NB4 (cell line): Measurements from ENCODE around the gene LITAFD.

Source experiments
- DNase-seq: peaks from one replicate; pipeline ENCODE4 v3.0.0; 2010; ENCODE audit warnings: low read depth
- H3K4me3 ChIP-seq: one replicate; pipeline ENCODE4 v1.5.1; 2011; ENCODE audit warnings: mild to moderate bottlenecking, low read depth, low read length, moderate library complexity
- CTCF ChIP-seq: IDR thresholded peaks from one replicate; pipeline ENCODE4 v1.5.1; 2012; ENCODE audit warnings: low read depth, low read length
- MAX ChIP-seq: IDR thresholded peaks from 2 replicates; pipeline ENCODE4 v1.6.1; 2011; ENCODE audit warnings: low read depth, low read length
- MYC ChIP-seq: IDR thresholded peaks from 2 replicates; pipeline ENCODE4 v1.6.1; 2011; ENCODE audit warnings: low read depth, low read length
- POLR2A ChIP-seq: IDR thresholded peaks from 2 replicates; pipeline ENCODE4 v1.6.1; 2011; ENCODE audit warnings: mild to moderate bottlenecking; ENCODE audit not compliant: insufficient read length; ENCODE audit errors: extremely low read depth

The LITAFD gene

GRCh38 chr16:8928467-8928957 lies 46.4 kb downstream of the LITAFD start:
- no peak for TF ChIP-seq MYC
- TF ChIP-seq MAX, result no peak
- no peak for TF ChIP-seq CTCF
- no peak for TF ChIP-seq POLR2A
- DNase-seq, result peak; percentile 41
- no peak overlapping the region for H3K4me3 ChIP-seq

- no peak overlapping the region for H3K4me3 ChIP-seq
- TF ChIP-seq POLR2A, result no peak
- no peak for TF ChIP-seq MAX
- no peak for TF ChIP-seq MYC
- no peak for TF ChIP-seq CTCF
- peak; percentile 40 for DNase-seq
These were observed 47.1 kb downstream of the LITAFD start for GRCh38 chr16:8929086-8929748.

GRCh38 chr16:8931859-8932258 lies 49.7 kb downstream of the LITAFD start:
- H3K4me3 ChIP-seq, result no peak overlapping the region
- no peak for TF ChIP-seq POLR2A
- no peak for TF ChIP-seq MYC
- no peak for TF ChIP-seq MAX
- no peak for TF ChIP-seq CTCF
- peak; percentile 67 for DNase-seq

GRCh38 chr16:8934601-8935000 lies 52.5 kb downstream of the LITAFD start:
- H3K4me3 ChIP-seq, result no peak overlapping the region
- no peak for DNase-seq
- no peak for TF ChIP-seq CTCF
- TF ChIP-seq MYC, result no peak
- TF ChIP-seq POLR2A, result no peak
- no peak for TF ChIP-seq MAX
